ENCODE data around the gene WSB1.

WSB1 gene

GRCh38 chr17:27329146-27329805 lies 35.4 kb downstream of the WSB1 start:
- peak overlapping the region in 1 of 3 experiments; percentile 31 for H3K27ac Mint-ChIP-seq
- no peaks in the 10 kb centered on the region for H3K27me3 Mint-ChIP-seq (ENCODE audit: low read depth)
- H3K36me3 Mint-ChIP-seq (ENCODE audit: low read depth): no peaks in the 10 kb centered on the region
- H3K4me3 Mint-ChIP-seq: no peak overlapping the region
- no peaks in the 10 kb centered on the region for H3K9me3 Mint-ChIP-seq
- peaks cover 60% of the 10 kb centered on the region for H3K4me1 Mint-ChIP-seq
- TF ChIP-seq, protein P1, sequence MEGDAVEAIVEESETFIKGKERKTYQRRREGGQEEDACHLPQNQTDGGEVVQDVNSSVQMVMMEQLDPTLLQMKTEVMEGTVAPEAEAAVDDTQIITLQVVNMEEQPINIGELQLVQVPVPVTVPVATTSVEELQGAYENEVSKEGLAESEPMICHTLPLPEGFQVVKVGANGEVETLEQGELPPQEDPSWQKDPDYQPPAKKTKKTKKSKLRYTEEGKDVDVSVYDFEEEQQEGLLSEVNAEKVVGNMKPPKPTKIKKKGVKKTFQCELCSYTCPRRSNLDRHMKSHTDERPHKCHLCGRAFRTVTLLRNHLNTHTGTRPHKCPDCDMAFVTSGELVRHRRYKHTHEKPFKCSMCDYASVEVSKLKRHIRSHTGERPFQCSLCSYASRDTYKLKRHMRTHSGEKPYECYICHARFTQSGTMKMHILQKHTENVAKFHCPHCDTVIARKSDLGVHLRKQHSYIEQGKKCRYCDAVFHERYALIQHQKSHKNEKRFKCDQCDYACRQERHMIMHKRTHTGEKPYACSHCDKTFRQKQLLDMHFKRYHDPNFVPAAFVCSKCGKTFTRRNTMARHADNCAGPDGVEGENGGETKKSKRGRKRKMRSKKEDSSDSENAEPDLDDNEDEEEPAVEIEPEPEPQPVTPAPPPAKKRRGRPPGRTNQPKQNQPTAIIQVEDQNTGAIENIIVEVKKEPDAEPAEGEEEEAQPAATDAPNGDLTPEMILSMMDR (IDR thresholded peaks at IDR 0.05; ENCODE audit: unreplicated experiment in 3 of 3): no peak

- peaks cover 52% of the 10 kb centered on the region for H3K4me1 Mint-ChIP-seq
- peak overlapping the region; percentile 51 to 78 (median 71) for H3K4me3 Mint-ChIP-seq
- no peaks in the 10 kb centered on the region for H3K36me3 Mint-ChIP-seq (ENCODE audit: low read depth)
- peak overlapping the region; percentile 65 to 93 (median 79) for H3K27ac Mint-ChIP-seq
- no peaks in the 10 kb centered on the region for H3K27me3 Mint-ChIP-seq (ENCODE audit: low read depth)
- TF ChIP-seq, protein P1 (IDR thresholded peaks at IDR 0.05; ENCODE audit: unreplicated experiment in 3 of 3): no peak
- no peaks in the 10 kb centered on the region for H3K9me3 Mint-ChIP-seq
Observed at GRCh38 chr17:27332047-27332393, 38.1 kb downstream of the WSB1 start.

DNA sequence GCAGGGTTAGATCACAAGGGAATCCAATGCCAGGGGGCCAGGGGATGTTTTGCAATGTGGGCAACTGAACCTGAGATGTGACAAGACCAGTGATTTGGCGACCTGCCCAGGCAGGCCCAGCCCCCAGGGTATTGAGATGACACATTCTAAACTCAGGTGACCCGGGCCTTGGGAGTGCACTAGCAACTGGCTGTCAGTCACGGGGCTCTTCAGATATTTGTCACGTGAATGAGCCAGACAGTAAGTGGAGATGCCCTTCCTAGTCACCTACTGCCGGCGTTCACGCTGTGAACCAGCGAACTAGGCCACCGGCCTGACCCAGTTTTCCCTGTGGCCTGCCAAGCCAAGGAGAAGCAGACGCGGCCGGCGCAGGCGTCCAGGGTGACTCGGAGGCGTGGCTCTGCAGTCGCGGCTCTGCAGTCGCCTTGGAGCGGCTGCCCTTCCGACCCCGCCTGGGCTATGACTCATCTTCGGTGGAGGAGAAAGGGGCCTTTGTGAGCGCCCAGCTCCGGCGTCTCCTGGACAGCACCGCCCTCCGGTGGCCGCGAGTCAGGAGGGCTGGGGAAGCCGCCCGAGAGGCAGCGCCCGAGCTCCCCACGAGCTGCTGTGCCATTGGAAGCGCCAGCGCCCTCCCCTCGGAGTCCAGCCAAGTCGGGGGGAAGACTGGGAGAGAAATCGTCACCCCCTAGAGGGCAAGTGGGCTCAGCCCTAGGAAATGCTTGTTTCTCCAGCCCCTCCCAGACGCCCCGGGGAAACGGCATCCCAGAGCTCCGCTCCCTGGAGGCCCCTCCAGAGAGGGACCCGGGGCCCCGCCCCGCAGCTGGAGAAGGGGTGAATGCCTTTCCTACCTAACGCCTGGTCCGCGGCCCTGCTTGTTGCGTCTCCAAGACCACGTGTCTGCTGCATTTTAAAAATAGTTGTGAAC lies 38.8 kb downstream of the WSB1 start:
- no peaks in the 10 kb centered on the region for H3K36me3 Mint-ChIP-seq (ENCODE audit: low read depth)
- TF ChIP-seq, protein P1 (IDR thresholded peaks at IDR 0.05; ENCODE audit: unreplicated experiment in 3 of 3): peak; percentile 83 to 87 (median 85)

DNA sequence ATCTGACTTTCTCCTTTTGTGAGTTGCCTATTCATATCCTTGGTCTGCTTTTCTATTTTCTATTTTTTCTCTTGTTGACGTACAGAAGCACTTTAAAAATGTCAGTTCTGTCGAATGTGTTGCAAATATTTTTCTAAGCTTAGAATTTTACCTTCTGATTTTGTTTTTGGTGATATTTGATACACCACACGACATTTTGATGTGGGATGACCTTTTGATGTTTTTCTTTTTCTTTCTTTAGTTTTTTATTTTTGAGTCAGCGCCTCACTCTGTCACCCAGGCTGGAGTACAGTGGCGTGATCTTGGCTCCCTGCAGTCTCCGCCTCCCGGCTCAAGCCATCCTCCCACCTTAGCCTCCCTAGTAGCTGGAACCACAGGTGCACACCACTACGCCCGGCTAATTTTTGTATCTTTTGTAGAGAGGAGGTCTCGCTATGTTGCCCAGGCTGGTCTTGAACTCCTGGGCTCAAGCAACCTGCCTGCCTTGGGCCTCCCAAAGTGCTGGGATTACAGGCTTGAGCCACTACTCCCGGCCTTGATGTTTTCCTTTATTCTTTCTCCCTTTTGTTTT lies 39.6 kb downstream of the WSB1 start:
- H3K4me3 Mint-ChIP-seq: peak overlapping the region; percentile 78 to 82 (median 81)
- peak overlapping the region; percentile 65 to 93 (median 87) for H3K27ac Mint-ChIP-seq
- H3K4me1 Mint-ChIP-seq: peaks cover 43% of the 10 kb centered on the region
- H3K9me3 Mint-ChIP-seq: no peaks in the 10 kb centered on the region
- H3K36me3 Mint-ChIP-seq (ENCODE audit: low read depth): no peaks in the 10 kb centered on the region
- no peaks in the 10 kb centered on the region for H3K27me3 Mint-ChIP-seq (ENCODE audit: low read depth)
- TF ChIP-seq, protein P1 (IDR thresholded peaks at IDR 0.05; ENCODE audit: unreplicated experiment in 3 of 3): no peak

More for the DNA sequence above, 38.8 kb downstream of the WSB1 start:
- peaks cover 47% of the 10 kb centered on the region for H3K4me1 Mint-ChIP-seq
- peak overlapping the region; percentile 78 to 82 (median 81) for H3K4me3 Mint-ChIP-seq
- peak overlapping the region; percentile 65 to 93 (median 87) for H3K27ac Mint-ChIP-seq
- no peaks in the 10 kb centered on the region for H3K9me3 Mint-ChIP-seq
- no peaks in the 10 kb centered on the region for H3K27me3 Mint-ChIP-seq (ENCODE audit: low read depth)

GRCh38 chr17:27336184-27336583 lies 42.3 kb downstream of the WSB1 start:
- Mint-ChIP-seq H3K27ac (no peak overlapping the region), H3K4me3 (no peak overlapping the region), H3K4me1 (peaks cover 42% of the 10 kb centered on the region), H3K27me3 (ENCODE audit: low read depth) (no peaks in the 10 kb centered on the region), H3K36me3 (ENCODE audit: low read depth) (no peaks in the 10 kb centered on the region), H3K9me3 (no peaks in the 10 kb centered on the region)
- TF ChIP-seq, protein P1 (IDR thresholded peaks at IDR 0.05; ENCODE audit: unreplicated experiment in 3 of 3): no peak

All from nephron (organoid).